Right hindlimb (tissue), 1 donor: ENCODE results near the gene GSTA2.
"Not testable (repeated sequence)": the region's sequence is repeated elsewhere in the genome, so short reads cannot be mapped to it uniquely, and the experiment has no call there.

ENCODE experiments used
- DNase-seq: peaks from one replicate; pipeline ENCODE4 v3.0.0-alpha.2; 2018

The GSTA2 gene

GRCh38 chr6:52763322-52763916 lies at the start of gene GSTA2:
Gene GSTA2, minus strand, starts transcription at chr6:52763475. Its CDS starts 5,528 bp downstream, at chr6:52757947.
- not testable (repeated sequence) for DNase-seq

- DNase-seq = not testable (repeated sequence)
These were observed 46.5 kb upstream of the GSTA2 start for GRCh38 chr6:52809777-52810176.

GRCh38 chr6:52808660-52809059 lies 45.4 kb upstream of the GSTA2 start:
- no peak for DNase-seq

GRCh38 chr6:52803668-52804255 lies 40.5 kb upstream of the GSTA2 start, which contains the start of gene GSTA1:
Gene GSTA1, minus strand, starts transcription at chr6:52803816. Its CDS starts 4,549 bp downstream, at chr6:52799267.
- DNase-seq = not testable (repeated sequence)

GRCh38 chr6:52802806-52803205 lies 39.5 kb upstream of the GSTA2 start:
- no peak for DNase-seq

GRCh38 chr6:52801188-52801841 lies 38.0 kb upstream of the GSTA2 start:
- DNase-seq = no peak

- not testable (repeated sequence) for DNase-seq
These were observed 36.0 kb upstream of the GSTA2 start for GRCh38 chr6:52799272-52799671.

GRCh38 chr6:52794366-52794765 lies 31.1 kb upstream of the GSTA2 start:
- DNase-seq = not testable (repeated sequence)

GRCh38 chr6:52790861-52791260 lies 27.6 kb upstream of the GSTA2 start:
- no peak for DNase-seq

GRCh38 chr6:52789658-52790057 lies 26.4 kb upstream of the GSTA2 start:
- not testable (repeated sequence) for DNase-seq

GRCh38 chr6:52788478-52788877 lies 25.2 kb upstream of the GSTA2 start:
- DNase-seq = no peak

- DNase-seq = no peak
These were observed 24.6 kb upstream of the GSTA2 start for GRCh38 chr6:52787917-52788316.

- DNase-seq = no peak
These were observed 23.1 kb upstream of the GSTA2 start for GRCh38 chr6:52786249-52786956.

- DNase-seq = not testable (repeated sequence)
These were observed 19.5 kb upstream of the GSTA2 start for GRCh38 chr6:52782696-52783274.

- DNase-seq = not testable (repeated sequence)
These were observed 18.9 kb upstream of the GSTA2 start for GRCh38 chr6:52782209-52782608.

GRCh38 chr6:52779237-52779636 lies 16.0 kb upstream of the GSTA2 start:
- no peak for DNase-seq

GRCh38 chr6:52776711-52777351 lies 13.6 kb upstream of the GSTA2 start:
- DNase-seq = not testable (repeated sequence)

- DNase-seq = not testable (repeated sequence)
These were observed 6.1 kb upstream of the GSTA2 start for GRCh38 chr6:52769399-52769798.

- not testable (repeated sequence) for DNase-seq
These were observed 4.4 kb upstream of the GSTA2 start for GRCh38 chr6:52767658-52768057.

GRCh38 chr6:52761673-52762491 lies 1.4 kb downstream of the GSTA2 start:
- DNase-seq = not testable (repeated sequence)

- DNase-seq = no peak
These were observed 3.0 kb downstream of the GSTA2 start for GRCh38 chr6:52760105-52760765.
